GM15510 (cell line): ENCODE results near the gene VARS2.

Source experiments
- POLR2A ChIP-seq: IDR thresholded peaks from 3 replicates; pipeline ENCODE4 v1.6.1; 2011; ENCODE audit warnings: borderline replicate concordance; ENCODE audit not compliant: insufficient read length; ENCODE audit errors: extremely low read depth

The VARS2 gene

GRCh38 chr6:30912746-30913520 is 1.1 kb upstream of the VARS2 start:
- TF ChIP-seq POLR2A: no peak

DNA sequence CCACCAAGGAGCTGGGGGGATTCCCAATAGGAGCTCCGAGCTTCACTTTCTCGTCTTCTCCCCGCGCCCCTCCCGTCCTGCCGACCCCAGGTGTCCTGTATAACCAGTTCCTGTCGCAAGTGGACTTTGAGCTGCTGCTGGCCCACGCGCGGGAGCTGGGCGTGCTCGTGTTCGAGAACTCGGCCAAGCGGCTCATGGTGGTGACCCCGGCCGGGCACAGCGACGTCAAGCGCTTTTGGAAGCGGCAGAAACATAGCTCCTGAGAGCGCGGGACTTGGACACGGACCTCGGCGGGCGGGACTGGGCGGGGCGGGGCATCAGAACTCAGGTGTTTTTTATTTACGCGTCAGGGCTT is 340 bp upstream of the VARS2 start:
- no peak for TF ChIP-seq POLR2A

- TF ChIP-seq POLR2A: no peak
These were observed 984 bp downstream of the VARS2 start for GRCh38 chr6:30914854-30915590.

GRCh38 chr6:30915591-30915946 is 1.5 kb downstream of the VARS2 start:
- no peak for TF ChIP-seq POLR2A

DNA sequence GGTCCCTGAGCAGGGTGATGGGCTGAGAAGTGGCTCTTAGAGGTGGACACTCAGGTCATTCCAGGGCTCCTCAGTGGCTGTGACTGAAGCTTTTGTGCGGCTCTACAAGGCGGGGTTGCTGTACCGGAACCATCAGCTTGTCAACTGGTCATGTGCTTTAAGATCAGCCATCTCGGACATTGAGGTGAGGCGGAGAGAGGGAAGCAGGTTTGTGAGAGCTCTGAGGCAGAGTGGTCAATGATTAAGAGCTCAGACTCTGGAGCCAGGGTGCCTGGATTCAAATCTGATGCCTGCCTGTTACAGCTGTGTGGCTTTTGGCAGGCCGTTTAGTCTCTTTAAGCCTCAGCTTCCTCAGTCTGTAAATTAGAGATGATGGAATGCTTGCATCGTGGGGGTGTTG is 3.0 kb downstream of the VARS2 start:
- no peak for TF ChIP-seq POLR2A

DNA sequence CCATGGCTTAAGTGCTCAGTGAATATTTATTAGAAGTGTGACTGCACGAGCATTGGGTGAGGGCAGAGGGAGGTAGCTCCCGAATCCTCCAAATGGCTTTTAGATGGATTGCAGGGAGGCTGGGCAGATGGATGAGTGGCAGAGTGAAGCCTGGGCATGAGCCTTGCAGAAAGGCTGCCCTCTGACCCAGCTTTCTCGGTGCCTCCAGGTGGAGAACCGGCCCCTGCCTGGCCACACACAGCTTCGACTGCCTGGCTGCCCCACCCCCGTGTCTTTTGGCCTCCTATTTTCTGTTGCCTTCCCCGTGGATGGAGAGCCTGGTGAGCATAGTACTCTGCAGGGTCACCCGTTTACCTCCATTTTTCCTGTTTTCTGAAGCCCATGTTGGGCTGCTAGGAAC is 3.4 kb downstream of the VARS2 start:
- TF ChIP-seq POLR2A: no peak

GRCh38 chr6:30918670-30919069 is 4.6 kb downstream of the VARS2 start:
- TF ChIP-seq POLR2A: no peak

DNA sequence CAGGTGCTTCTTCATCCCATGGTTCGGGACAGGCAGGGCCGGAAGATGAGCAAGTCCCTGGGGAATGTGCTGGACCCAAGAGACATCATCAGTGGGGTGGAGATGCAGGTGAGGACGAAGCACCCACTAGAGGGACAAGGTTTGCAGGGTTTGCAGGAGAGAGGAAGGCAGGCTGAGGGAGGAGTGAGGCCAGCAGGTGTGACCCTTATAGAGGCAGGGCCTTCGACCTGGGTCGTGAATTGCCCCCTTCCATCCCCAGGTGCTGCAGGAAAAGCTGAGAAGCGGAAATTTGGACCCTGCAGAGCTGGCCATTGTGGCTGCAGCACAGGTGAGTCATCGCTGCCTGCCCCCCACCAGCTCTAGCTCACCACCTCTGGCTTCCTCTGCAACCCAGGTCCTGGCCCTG is 8.4 kb downstream of the VARS2 start:
- TF ChIP-seq POLR2A: no peak

GRCh38 chr6:30926644-30927043 is 12.6 kb downstream of the VARS2 start:
- no peak for TF ChIP-seq POLR2A

GRCh38 chr6:30928677-30929076 is 14.6 kb downstream of the VARS2 start:
- no peak for TF ChIP-seq POLR2A

GRCh38 chr6:30930506-30930905 is 16.5 kb downstream of the VARS2 start:
- no peak for TF ChIP-seq POLR2A

DNA sequence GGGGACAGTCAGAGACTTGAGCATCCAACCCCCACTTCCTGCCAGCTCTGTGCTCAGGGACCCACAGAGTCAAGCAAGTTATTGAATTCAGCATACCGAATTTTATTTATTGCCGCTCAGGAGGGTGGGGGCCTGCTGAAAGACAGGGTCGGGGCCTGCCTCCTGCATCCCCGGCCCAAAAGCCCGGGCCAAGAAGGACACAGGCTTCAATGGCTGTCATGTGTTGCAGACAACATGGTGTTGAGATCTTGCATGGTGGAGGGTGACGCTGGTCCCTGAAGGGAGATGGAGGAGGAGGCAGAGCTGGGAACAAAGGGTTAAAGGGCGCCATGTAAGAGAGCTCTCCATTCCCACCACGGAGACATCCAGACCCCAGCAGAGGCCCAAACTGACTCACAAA is 17.2 kb downstream of the VARS2 start:
- TF ChIP-seq POLR2A: no peak

- TF ChIP-seq POLR2A: no peak
These were observed 18.1 kb downstream of the VARS2 start, which contains the start of gene SFTA2 for GRCh38 chr6:30931969-30932645. Gene SFTA2 (minus strand): TSS chr6:30932170. CDS start chr6:30932096, 74 bp downstream.

- TF ChIP-seq POLR2A: no peak
These were observed 18.8 kb downstream of the VARS2 start for GRCh38 chr6:30932665-30933365.

DNA sequence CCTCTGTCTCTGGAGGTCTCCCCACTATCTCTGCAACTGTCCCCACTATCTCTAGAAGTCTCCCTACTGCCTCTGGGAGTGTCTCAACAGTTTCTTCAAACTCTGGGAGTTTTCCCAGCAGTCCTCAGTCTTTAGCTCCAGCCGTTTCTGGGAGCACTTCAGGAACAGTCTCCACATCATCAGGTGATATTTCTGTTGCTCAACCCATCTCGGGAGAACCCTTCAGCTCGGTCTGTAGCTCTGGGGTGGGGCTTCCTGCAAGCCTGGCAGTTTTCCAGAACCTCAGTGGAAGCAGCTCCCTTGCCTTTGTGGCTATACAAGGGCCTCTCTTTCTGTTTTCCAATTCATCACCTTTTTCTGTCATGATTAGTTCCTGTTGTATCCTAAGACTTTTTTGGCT is 21.0 kb downstream of the VARS2 start:
- TF ChIP-seq POLR2A: no peak
